Measurements from ENCODE around the gene CEP104.
"Not testable (repeated sequence)": the region's sequence is repeated elsewhere in the genome, so short reads cannot be mapped to it uniquely, and the experiment has no call there.

The CEP104 gene

GRCh38 chr1:3819771-3820200 is 37.2 kb downstream of the CEP104 start:
- peaks cover 44% of the 10 kb centered on the region for H3K36me3 ChIP-seq (ENCODE audit: insufficient read depth, low read length)
- H3K9me3 ChIP-seq (replicated peaks; ENCODE audit: low read length), result no peaks in the 10 kb centered on the region
- H3K27me3 ChIP-seq (ENCODE audit: control insufficient read depth, insufficient read depth, low read length), result no peaks in the 10 kb centered on the region
- H3K4me3 ChIP-seq (ENCODE audit: low read length), result no peak overlapping the region
- no peak overlapping the region for H3K4me2 ChIP-seq (ENCODE audit: low read length)
- no peak overlapping the region for H3K9ac ChIP-seq (ENCODE audit: low read depth, low read length)
- H3K4me1 ChIP-seq (ENCODE audit: control insufficient read depth, insufficient read depth, low read length), result no peaks in the 10 kb centered on the region

- no peaks in the 10 kb centered on the region for H3K27me3 ChIP-seq (ENCODE audit: control insufficient read depth, insufficient read depth, low read length)
- H3K9me3 ChIP-seq (replicated peaks; ENCODE audit: low read length), result no peaks in the 10 kb centered on the region
- H3K4me3 ChIP-seq (ENCODE audit: low read length), result no peak overlapping the region
- H3K9ac ChIP-seq (ENCODE audit: low read depth, low read length), result no peak overlapping the region
- no peak overlapping the region for H3K4me2 ChIP-seq (ENCODE audit: low read length)
- H3K4me1 ChIP-seq (ENCODE audit: control insufficient read depth, insufficient read depth, low read length), result no peaks in the 10 kb centered on the region
- H3K36me3 ChIP-seq (ENCODE audit: insufficient read depth, low read length), result peaks cover 39% of the 10 kb centered on the region
Observed at GRCh38 chr1:3817821-3818597, 39.0 kb downstream of the CEP104 start.

- no peaks in the 10 kb centered on the region for H3K9me3 ChIP-seq (replicated peaks; ENCODE audit: low read length)
- H3K4me1 ChIP-seq (ENCODE audit: control insufficient read depth, insufficient read depth, low read length), result no peaks in the 10 kb centered on the region
- no peak overlapping the region for H3K4me3 ChIP-seq (ENCODE audit: low read length)
- no peak overlapping the region for H3K9ac ChIP-seq (ENCODE audit: low read depth, low read length)
- H3K27me3 ChIP-seq (ENCODE audit: control insufficient read depth, insufficient read depth, low read length), result no peaks in the 10 kb centered on the region
- peaks cover 31% of the 10 kb centered on the region for H3K36me3 ChIP-seq (ENCODE audit: insufficient read depth, low read length)
- H3K4me2 ChIP-seq (ENCODE audit: low read length), result no peak overlapping the region
Observed at GRCh38 chr1:3817138-3817740, 39.8 kb downstream of the CEP104 start.

- H3K27me3 ChIP-seq (ENCODE audit: control insufficient read depth, insufficient read depth, low read length), result no peaks in the 10 kb centered on the region
- no peak overlapping the region for H3K9ac ChIP-seq (ENCODE audit: low read depth, low read length)
- H3K36me3 ChIP-seq (ENCODE audit: insufficient read depth, low read length), result peaks cover 26% of the 10 kb centered on the region
Observed at GRCh38 chr1:3816331-3817137, 40.5 kb downstream of the CEP104 start.

GRCh38 chr1:3814771-3815561 is 42.0 kb downstream of the CEP104 start:
- Histone ChIP-seq H3K36me3 (ENCODE audit: insufficient read depth, low read length) (peaks cover 15% of the 10 kb centered on the region), H3K4me1 (ENCODE audit: control insufficient read depth, insufficient read depth, low read length) (no peaks in the 10 kb centered on the region), H3K9ac (ENCODE audit: low read depth, low read length) (no peak overlapping the region), H3K4me3 (ENCODE audit: low read length) (no peak overlapping the region), H3K9me3 (replicated peaks; ENCODE audit: low read length) (no peaks in the 10 kb centered on the region), H3K27me3 (ENCODE audit: control insufficient read depth, insufficient read depth, low read length) (no peaks in the 10 kb centered on the region), H3K4me2 (ENCODE audit: low read length) (no peak overlapping the region)

More at GRCh38 chr1:3816331-3817137, 40.5 kb downstream of the CEP104 start:
- Histone ChIP-seq H3K4me2 (ENCODE audit: low read length) (no peak overlapping the region), H3K9me3 (replicated peaks; ENCODE audit: low read length) (no peaks in the 10 kb centered on the region), H3K4me3 (ENCODE audit: low read length) (no peak overlapping the region), H3K4me1 (ENCODE audit: control insufficient read depth, insufficient read depth, low read length) (no peaks in the 10 kb centered on the region)

GRCh38 chr1:3814065-3814464 is 42.9 kb downstream of the CEP104 start:
- H3K9ac ChIP-seq (ENCODE audit: low read depth, low read length), result no peak overlapping the region
- no peak overlapping the region for H3K4me2 ChIP-seq (ENCODE audit: low read length)
- H3K4me1 ChIP-seq (ENCODE audit: control insufficient read depth, insufficient read depth, low read length), result no peaks in the 10 kb centered on the region
- no peaks in the 10 kb centered on the region for H3K27me3 ChIP-seq (ENCODE audit: control insufficient read depth, insufficient read depth, low read length)
- H3K9me3 ChIP-seq (replicated peaks; ENCODE audit: low read length), result no peaks in the 10 kb centered on the region
- H3K4me3 ChIP-seq (ENCODE audit: low read length), result no peak overlapping the region
- peaks cover 15% of the 10 kb centered on the region for H3K36me3 ChIP-seq (ENCODE audit: insufficient read depth, low read length)

- Histone ChIP-seq H3K4me1 (ENCODE audit: control insufficient read depth, insufficient read depth, low read length) (no peaks in the 10 kb centered on the region), H3K4me2 (ENCODE audit: low read length) (no peak overlapping the region), H3K9ac (ENCODE audit: low read depth, low read length) (no peak overlapping the region), H3K4me3 (ENCODE audit: low read length) (no peak overlapping the region), H3K27me3 (ENCODE audit: control insufficient read depth, insufficient read depth, low read length) (no peaks in the 10 kb centered on the region), H3K36me3 (ENCODE audit: insufficient read depth, low read length) (peaks cover 13% of the 10 kb centered on the region), H3K9me3 (replicated peaks; ENCODE audit: low read length) (no peaks in the 10 kb centered on the region)
Observed at GRCh38 chr1:3811595-3811911, 45.5 kb downstream of the CEP104 start.

GRCh38 chr1:3810149-3810761 is 46.8 kb downstream of the CEP104 start:
- H3K4me1 ChIP-seq (ENCODE audit: control insufficient read depth, insufficient read depth, low read length); H3K27me3 ChIP-seq (ENCODE audit: control insufficient read depth, insufficient read depth, low read length); H3K36me3 ChIP-seq (ENCODE audit: insufficient read depth, low read length); H3K9me3 ChIP-seq (replicated peaks; ENCODE audit: low read length); H3K9ac ChIP-seq (ENCODE audit: low read depth, low read length); H3K4me2 ChIP-seq (ENCODE audit: low read length); H3K4me3 ChIP-seq (ENCODE audit: low read length): not testable (repeated sequence)

- peaks cover 6% of the 10 kb centered on the region for H3K27me3 ChIP-seq (ENCODE audit: control insufficient read depth, insufficient read depth, low read length)
- peaks cover 3% of the 10 kb centered on the region for H3K36me3 ChIP-seq (ENCODE audit: insufficient read depth, low read length)
- no peaks in the 10 kb centered on the region for H3K4me1 ChIP-seq (ENCODE audit: control insufficient read depth, insufficient read depth, low read length)
- no peak overlapping the region for H3K4me3 ChIP-seq (ENCODE audit: low read length)
- H3K9me3 ChIP-seq (replicated peaks; ENCODE audit: low read length), result no peaks in the 10 kb centered on the region
- no peak overlapping the region for H3K4me2 ChIP-seq (ENCODE audit: low read length)
- no peak overlapping the region for H3K9ac ChIP-seq (ENCODE audit: low read depth, low read length)
Observed at GRCh38 chr1:3809680-3810079, 47.3 kb downstream of the CEP104 start.

- Histone ChIP-seq H3K4me2 (ENCODE audit: low read length) (no peak overlapping the region), H3K4me1 (ENCODE audit: control insufficient read depth, insufficient read depth, low read length) (no peaks in the 10 kb centered on the region), H3K9ac (ENCODE audit: low read depth, low read length) (no peak overlapping the region), H3K27me3 (ENCODE audit: control insufficient read depth, insufficient read depth, low read length) (peaks cover 7% of the 10 kb centered on the region), H3K9me3 (replicated peaks; ENCODE audit: low read length) (no peaks in the 10 kb centered on the region), H3K36me3 (ENCODE audit: insufficient read depth, low read length) (no peaks in the 10 kb centered on the region), H3K4me3 (ENCODE audit: low read length) (no peak overlapping the region)
Observed at GRCh38 chr1:3807769-3808168, 49.2 kb downstream of the CEP104 start.

GRCh38 chr1:3805038-3805437 is 52.0 kb downstream of the CEP104 start:
- H3K36me3 ChIP-seq (ENCODE audit: insufficient read depth, low read length), result no peaks in the 10 kb centered on the region
- no peak overlapping the region for H3K4me2 ChIP-seq (ENCODE audit: low read length)
- H3K27me3 ChIP-seq (ENCODE audit: control insufficient read depth, insufficient read depth, low read length), result peaks cover 9% of the 10 kb centered on the region
- H3K4me3 ChIP-seq (ENCODE audit: low read length), result no peak overlapping the region
- H3K9me3 ChIP-seq (replicated peaks; ENCODE audit: low read length), result no peaks in the 10 kb centered on the region
- H3K4me1 ChIP-seq (ENCODE audit: control insufficient read depth, insufficient read depth, low read length), result no peaks in the 10 kb centered on the region
- H3K9ac ChIP-seq (ENCODE audit: low read depth, low read length), result no peak overlapping the region

All from skeletal muscle satellite cell (primary cell).